ENCODE data around the gene RNF26.

The RNF26 gene

DNA sequence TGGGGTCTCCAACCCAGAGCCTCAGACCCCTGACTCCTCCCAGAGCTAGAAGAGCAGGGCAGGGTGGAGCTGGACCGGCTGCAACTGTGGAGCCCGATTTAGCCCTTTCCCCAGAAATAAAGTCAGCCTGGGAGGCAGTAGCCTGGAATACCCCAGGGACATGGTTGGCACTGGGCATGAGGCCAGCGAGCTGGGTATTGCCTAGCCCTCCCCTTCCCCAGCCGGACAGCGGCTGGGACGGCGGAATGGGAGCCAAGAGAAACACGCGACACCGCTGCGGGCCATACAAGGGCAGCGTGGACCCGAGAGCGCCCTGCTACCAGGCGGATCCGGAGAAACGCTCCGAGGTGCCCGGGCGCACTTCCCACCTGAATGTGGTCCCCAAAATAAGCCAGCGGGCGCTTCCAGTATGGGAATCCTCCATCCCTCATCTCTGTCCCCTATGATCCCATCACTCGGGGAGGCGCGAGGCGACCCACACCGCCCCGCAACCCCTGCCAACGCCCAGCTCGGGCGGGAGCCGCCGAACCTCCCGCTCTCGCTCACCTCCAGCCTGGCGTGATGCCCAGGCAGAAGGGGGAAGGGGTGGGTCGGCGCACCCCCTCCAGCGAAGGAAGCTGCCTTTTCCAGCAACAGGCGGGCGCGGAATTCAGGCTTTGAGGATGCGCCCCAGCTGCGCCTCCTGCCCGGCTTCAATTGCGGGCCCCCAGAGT, 18.2 kb upstream of the RNF26 start:
- DNase-seq (ENCODE audit: low read depth in 2 of 2) = no peak

DNA sequence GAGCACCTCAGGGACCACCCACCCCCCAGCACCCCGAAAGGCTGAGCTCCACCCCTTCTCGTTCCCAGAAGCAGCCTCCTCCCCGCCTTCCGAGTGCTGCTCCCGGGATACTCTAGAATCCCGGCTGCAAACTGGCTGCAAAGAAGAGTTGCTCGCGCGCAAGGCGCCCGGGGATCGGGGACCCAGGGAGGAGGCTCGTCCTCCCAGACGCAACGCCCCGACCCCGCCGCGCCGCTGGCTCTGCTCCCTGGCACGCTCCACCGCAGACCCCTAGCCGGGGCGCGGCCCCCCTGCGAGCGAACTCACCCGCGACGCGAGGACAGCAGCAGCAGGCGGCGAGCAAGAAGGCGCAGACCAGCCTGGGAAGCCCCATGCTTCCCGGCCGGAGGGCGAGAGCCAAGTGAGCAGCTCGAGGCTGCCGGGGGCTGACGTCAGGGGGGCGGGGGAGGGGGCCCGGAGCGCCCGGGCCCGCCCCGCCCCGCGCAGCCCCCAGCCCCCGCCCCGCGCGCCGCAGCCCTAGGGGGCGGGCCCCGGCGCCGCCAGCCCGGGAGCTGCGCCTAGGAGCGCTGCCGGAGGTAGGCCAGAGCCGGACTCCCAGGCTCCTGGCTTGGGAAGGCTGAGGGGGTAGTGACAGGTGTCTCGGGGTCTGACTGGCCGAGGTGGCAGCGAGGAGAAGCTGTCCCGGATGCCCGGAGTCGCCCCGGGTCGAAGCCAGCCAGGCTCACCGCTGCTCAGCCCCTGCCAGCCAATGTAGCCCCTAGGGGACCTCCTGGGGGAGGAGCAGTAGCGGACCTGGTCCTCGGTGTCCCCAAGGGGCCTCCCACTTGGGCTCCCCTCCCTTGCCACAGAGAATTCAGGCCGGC, 17.4 kb upstream of the RNF26 start, which contains the start of gene MCAM:
Gene MCAM, minus strand, starts transcription at position 402 of the 863 bp plus-strand sequence. Its CDS starts 29 bp downstream, at position 373.
- DNase-seq (ENCODE audit: low read depth in 2 of 2) = no peak

- DNase-seq (ENCODE audit: low read depth in 2 of 2) = no peak
These were observed 16.6 kb upstream of the RNF26 start for GRCh38 chr11:119317592-119318239.

DNA sequence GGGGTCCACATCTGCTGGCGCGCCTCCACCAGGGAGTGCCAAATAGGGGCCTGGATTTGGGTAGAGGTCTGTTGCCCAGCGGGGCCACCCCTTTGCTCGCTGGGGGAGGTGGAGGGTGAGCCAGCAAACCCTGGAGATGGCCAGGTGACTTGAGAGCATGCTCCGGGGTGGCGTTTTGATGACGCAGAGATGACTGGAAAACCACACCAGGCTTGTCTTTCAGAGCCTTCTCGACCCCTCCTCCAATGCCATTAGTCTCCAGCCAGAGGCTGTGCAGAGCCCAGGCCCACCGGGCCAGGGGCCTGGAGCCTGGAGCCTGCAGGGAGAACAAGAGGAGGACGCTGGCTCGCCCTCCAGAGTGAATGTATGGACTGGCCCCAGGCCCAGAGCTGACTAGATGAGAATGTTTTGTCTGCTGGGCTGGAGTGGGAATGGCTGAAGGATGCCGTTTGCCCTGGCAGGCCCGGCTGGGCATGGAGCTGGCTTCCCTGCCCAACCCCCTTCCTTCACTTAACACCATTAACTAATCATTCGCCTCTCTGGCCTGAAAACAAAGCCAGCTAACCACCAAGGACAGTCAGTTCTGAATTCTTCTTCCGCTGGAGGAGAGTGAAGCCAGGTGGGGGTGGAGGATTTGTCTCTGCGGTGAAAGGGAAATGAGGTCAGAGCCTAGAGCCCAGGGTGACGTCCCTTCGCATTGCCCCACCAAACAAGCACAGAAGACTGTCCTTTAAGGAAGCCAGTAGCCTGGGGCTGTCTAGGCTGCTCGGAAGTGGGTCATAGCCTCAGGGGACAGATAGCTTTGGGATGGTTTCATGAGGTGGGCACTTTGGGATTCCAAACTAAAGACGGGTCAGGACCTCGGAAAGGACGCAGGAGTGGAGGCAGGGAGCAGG, 15.8 kb upstream of the RNF26 start:
- no peak for DNase-seq (ENCODE audit: low read depth in 2 of 2)

DNA sequence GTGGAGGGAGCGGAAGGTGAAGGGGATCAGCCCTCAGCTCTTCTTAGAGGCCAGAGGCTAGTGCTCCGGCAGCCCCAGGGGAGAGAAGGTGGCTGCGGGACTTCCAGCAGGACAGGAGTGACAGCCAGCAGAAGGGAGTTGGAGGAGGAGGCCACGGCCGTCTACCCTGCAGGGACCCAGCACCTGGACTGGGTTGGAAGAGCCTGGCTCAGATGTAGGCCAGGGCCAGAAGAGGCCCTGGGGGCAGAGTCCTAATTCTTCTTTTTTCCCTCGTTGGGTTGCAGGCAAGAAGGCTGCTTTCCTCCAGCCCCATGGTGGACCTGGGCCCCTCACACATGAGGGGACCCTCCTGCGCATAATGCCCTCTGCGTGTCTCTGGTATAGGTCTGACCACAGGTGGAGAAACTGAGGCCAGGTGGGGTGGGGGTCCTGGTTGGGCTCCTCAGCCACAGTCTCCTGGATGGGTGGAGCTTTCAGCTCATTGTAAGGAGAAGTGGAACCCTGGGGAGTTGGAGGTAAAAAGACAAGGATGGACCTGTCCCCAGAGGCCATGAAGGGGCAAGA, 15.1 kb upstream of the RNF26 start:
- DNase-seq (ENCODE audit: low read depth in 2 of 2) = no peak

DNA sequence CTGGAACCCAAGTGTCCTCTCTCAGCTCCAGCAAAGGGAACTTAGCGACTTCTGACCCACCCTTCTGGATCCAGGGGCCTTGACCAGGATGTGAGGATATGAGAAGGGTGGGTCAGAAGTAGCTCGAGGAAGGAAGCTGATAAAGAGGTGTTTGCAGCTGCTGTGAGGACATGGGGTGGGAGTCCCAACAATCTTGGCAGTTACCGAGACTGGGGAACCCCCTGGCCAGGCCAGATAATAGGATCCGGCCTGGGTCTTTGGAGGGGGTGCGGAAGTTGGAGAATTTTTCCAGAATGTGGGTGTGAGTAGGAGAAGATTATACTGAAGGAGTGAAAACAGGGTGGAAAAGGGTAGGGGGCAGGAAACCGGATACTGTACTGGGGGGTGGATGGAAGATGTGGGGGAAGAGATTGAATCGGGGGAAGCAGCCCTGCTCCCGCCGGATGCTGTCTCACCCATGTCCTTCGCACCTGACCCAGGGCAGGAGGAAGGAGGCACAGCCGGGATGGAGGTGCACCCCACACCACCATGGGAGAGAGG, 14.6 kb upstream of the RNF26 start:
- DNase-seq (ENCODE audit: low read depth in 2 of 2) = no peak

- DNase-seq (ENCODE audit: low read depth in 2 of 2) = no peak
These were observed 14.0 kb upstream of the RNF26 start for GRCh38 chr11:119320240-119320775.

- peak in 1 of 2 experiments; percentile 38 for DNase-seq (ENCODE audit: low read depth in 2 of 2)
These were observed 13.4 kb upstream of the RNF26 start for GRCh38 chr11:119320776-119321524.

GRCh38 chr11:119322360-119322739, 12.0 kb upstream of the RNF26 start:
- DNase-seq (ENCODE audit: low read depth in 2 of 2) = no peak

DNA sequence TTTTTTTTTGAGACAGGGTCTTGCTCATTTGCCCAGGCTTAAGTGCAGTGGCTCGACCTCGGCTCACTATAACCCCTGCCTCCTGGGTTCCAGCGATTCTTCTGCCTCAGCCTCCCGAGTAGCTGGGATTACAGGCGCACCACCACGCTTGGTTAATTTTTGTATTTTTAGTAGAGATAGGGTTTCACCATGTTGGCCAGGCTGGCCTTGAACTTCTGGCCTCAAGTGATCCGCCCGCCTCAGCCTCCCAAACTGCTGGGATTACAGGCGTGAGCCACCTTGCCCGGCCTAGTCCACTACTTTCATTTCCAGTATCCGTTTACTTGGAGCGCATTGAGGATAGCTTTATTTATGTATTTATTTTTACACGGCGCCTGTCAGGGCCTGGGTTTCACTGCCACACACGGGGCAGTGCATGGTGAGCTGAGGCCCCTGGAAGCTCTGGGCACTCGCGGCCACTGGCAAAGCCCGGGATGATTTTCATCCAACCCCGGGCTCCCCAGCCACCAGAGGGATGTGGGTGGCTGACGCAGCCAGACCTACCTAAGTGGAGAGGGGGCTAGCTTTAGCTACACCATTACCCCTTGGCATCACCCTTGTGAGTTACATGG, 11.3 kb upstream of the RNF26 start:
- DNase-seq (ENCODE audit: low read depth in 2 of 2) = no peak

DNA sequence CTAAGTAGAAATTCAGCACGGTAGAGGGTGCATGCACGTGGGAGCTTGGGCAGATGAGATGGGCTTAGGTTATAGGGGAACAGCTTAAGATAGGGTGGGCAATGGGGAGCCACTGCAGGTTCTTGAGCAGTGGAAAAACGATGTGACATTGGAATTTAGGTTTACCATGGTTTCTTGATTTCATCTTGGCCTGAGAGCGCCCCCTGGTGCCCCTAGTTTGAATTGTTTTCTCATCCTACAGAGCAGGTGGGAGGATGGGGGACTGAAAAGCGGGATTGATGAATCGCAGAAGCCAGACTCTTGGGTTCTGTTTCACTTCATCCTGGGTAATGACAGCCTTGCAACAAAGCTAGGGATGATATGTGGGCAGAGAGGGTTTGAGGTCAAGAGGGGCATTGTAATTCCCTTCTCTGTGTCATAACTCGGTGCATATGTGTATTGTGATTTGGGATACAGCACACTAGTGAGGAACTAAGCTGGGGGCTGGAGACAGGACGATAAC, 10.7 kb upstream of the RNF26 start:
- peak; percentile 49 to 85 for DNase-seq (ENCODE audit: low read depth in 2 of 2)

GRCh38 chr11:119324189-119324588, 10.1 kb upstream of the RNF26 start:
- no peak for DNase-seq (ENCODE audit: low read depth in 2 of 2)

- DNase-seq (ENCODE audit: low read depth in 2 of 2) = no peak
These were observed 5.0 kb upstream of the RNF26 start for GRCh38 chr11:119329320-119329719.

GRCh38 chr11:119330237-119330636, 4.1 kb upstream of the RNF26 start:
- no peak for DNase-seq (ENCODE audit: low read depth in 2 of 2)

GRCh38 chr11:119332111-119332765, 2.1 kb upstream of the RNF26 start:
- no peak for DNase-seq (ENCODE audit: low read depth in 2 of 2)

DNA sequence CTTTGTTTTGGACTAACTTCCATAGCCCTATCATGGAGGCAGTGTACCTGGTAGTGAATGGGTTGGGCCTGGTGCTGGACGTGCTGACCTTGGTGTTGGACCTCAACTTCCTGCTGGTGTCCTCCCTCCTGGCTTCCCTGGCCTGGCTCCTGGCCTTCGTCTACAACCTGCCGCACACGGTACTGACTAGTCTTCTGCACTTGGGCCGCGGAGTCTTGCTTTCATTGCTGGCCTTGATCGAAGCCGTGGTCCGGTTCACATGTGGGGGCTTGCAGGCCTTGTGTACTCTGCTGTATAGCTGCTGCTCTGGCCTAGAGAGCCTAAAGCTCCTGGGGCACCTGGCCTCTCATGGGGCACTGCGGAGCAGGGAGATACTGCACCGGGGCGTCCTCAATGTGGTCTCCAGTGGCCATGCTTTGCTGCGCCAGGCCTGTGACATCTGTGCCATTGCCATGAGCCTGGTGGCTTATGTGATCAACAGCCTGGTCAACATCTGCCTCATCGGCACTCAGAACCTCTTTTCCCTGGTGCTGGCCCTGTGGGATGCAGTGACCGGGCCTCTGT, 846 bp downstream of the RNF26 start:
- DNase-seq (ENCODE audit: low read depth in 2 of 2) = no peak

DNA sequence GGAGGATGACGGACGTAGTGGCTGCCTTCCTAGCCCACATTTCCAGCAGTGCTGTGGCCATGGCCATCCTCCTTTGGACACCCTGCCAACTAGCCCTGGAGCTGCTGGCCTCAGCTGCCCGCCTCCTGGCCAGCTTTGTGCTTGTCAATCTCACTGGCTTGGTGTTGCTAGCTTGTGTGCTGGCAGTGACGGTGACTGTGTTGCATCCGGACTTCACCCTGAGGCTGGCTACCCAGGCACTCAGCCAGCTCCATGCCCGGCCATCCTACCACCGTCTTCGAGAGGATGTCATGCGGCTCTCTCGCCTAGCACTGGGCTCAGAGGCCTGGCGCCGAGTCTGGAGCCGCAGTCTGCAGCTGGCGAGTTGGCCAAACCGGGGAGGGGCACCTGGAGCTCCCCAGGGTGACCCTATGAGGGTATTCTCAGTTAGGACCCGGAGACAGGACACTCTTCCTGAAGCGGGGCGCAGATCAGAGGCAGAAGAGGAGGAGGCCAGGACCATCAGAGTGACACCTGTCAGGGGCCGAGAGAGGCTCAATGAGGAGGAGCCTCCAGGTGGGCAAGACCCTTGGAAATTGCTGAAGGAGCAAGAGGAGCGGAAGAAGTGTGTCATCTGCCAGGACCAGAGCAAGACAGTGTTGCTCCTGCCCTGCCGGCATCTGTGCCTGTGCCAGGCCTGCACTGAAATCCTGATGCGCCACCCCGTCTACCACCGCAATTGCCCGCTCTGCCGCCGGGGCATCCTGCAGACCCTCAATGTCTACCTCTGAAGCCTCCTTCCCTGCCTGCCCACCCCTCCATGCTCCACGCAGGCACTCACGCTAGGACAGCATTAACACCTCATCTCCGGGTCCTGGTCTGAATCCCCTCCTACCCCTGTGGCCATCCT, 1.6 kb downstream of the RNF26 start:
- no peak for DNase-seq (ENCODE audit: low read depth in 2 of 2)

All from stimulated activated CD4-positive, alpha-beta T cell treated with anti-CD3 and anti-CD28 coated beads, Interleukin-12 subunit alpha, Interleukin-12 subunit beta, amount 100 ng/mL, for 24 hours (primary cell).